SK-N-SH treated with all-trans-retinoic acid at 6 μM for 48 hours (cell line): ENCODE data around the gene RTL3.

ENCODE experiments used
- ATAC-seq: fragments of 200-7000 bp; cut with Tn5 transposase; 3 replicates; pipeline ENCODE4 v1.9.1; 2020; ENCODE audit warnings: mild to moderate bottlenecking, moderate library complexity
- ARNTL ChIP-seq: fragments of 450-650 bp; formaldehyde crosslinking; IDR thresholded peaks from 2 replicates; pipeline ENCODE4 v1.5.0; 2020; ENCODE audit warnings: low read depth, mild to moderate bottlenecking, moderate library complexity, borderline replicate concordance
- BACH2 ChIP-seq: fragments of 250-450 bp; sonication (Bioruptor Pico); IDR thresholded peaks from 2 replicates; pipeline ENCODE4 v1.9.0; 2021; ENCODE audit warnings: mild to moderate bottlenecking, borderline replicate concordance
- CSDC2 ChIP-seq: fragments of 250-450 bp; sonication (Bioruptor Pico); IDR thresholded peaks from 2 replicates; pipeline ENCODE4 v1.5.0; 2020; ENCODE audit warnings: mild to moderate bottlenecking, moderate library complexity
- ESRRG ChIP-seq: fragments of 250-450 bp; sonication (Bioruptor Pico); IDR thresholded peaks from 2 replicates; pipeline ENCODE4 v1.6.1; 2021; ENCODE audit warnings: mild to moderate bottlenecking
- GLIS3 ChIP-seq: fragments of 250-450 bp; sonication (Bioruptor Pico); IDR thresholded peaks from 2 replicates; pipeline ENCODE4 v1.5.0; 2020; ENCODE audit warnings: mild to moderate bottlenecking, moderate library complexity
- ISL1 ChIP-seq: fragments of 250-450 bp; sonication (Bioruptor Pico); IDR thresholded peaks from 2 replicates; pipeline ENCODE4 v2.1.2; 2022; ENCODE audit warnings: mild to moderate bottlenecking, moderate library complexity
- OSR1 ChIP-seq: fragments of 250-450 bp; sonication (Bioruptor Pico); IDR thresholded peaks from 2 replicates; pipeline ENCODE4 v1.8.0; 2022; ENCODE audit warnings: moderate library complexity, mild to moderate bottlenecking, inconsistent platforms
- PPARA ChIP-seq: fragments of 250-450 bp; sonication (Bioruptor Pico); IDR thresholded peaks from 2 replicates; pipeline ENCODE4 v1.5.0; 2020; ENCODE audit warnings: mild to moderate bottlenecking, borderline replicate concordance
- RARB ChIP-seq: fragments of 250-450 bp; sonication (Bioruptor Pico); IDR thresholded peaks from 2 replicates; pipeline ENCODE4 v1.8.0; 2021; ENCODE audit warnings: mild to moderate bottlenecking, moderate library complexity
- SNAI2 ChIP-seq: fragments of 250-450 bp; sonication (Bioruptor Pico); IDR thresholded peaks from 2 replicates; pipeline ENCODE4 v1.5.0; 2020; ENCODE audit warnings: mild to moderate bottlenecking, moderate library complexity
- TCF4 ChIP-seq: fragments of 250-450 bp; sonication (Bioruptor Pico); IDR thresholded peaks from 2 replicates; pipeline ENCODE4 v1.8.0; 2021; ENCODE audit warnings: mild to moderate bottlenecking, moderate library complexity, borderline replicate concordance
- TOX ChIP-seq: fragments of 250-450 bp; sonication (Bioruptor Pico); IDR thresholded peaks from 2 replicates; pipeline ENCODE4 v1.8.0; 2021; ENCODE audit warnings: mild to moderate bottlenecking, moderate library complexity, borderline replicate concordance
- ZC3H10 ChIP-seq: fragments of 250-450 bp; sonication (Bioruptor Pico); IDR thresholded peaks from 2 replicates; pipeline ENCODE4 v1.5.1; 2021; ENCODE audit warnings: mild to moderate bottlenecking, moderate library complexity
- ZFP3 ChIP-seq: fragments of 250-450 bp; sonication (Bioruptor Pico); IDR thresholded peaks from 2 replicates; pipeline ENCODE4 v1.5.0; 2020; ENCODE audit warnings: mild to moderate bottlenecking, moderate library complexity
- ZFP30 ChIP-seq: fragments of 450-650 bp; formaldehyde crosslinking; IDR thresholded peaks from 2 replicates; pipeline ENCODE4 v1.5.0; 2022; ENCODE audit warnings: mild to moderate bottlenecking, moderate library complexity
- ZNF565 ChIP-seq: fragments of 450-650 bp; formaldehyde crosslinking; conservative IDR thresholded peaks from 2 replicates; pipeline ENCODE4 v1.5.0; 2020; ENCODE audit warnings: low read depth, mild to moderate bottlenecking, moderate library complexity
- ZNF70 ChIP-seq: fragments of 450-650 bp; formaldehyde crosslinking; IDR thresholded peaks from 2 replicates; pipeline ENCODE4 v1.5.0; 2020; ENCODE audit warnings: mild to moderate bottlenecking, moderate library complexity
- ZNF8 ChIP-seq: fragments of 450-650 bp; formaldehyde crosslinking; IDR thresholded peaks from 2 replicates; pipeline ENCODE4 v1.5.0; 2020; ENCODE audit warnings: mild to moderate bottlenecking, moderate library complexity
- TF ChIP-seq, protein P1 (sequence below): fragments of 250-450 bp; sonication (Bioruptor Pico); IDR thresholded peaks from 2 replicates; pipeline ENCODE4 v1.5.1; 2021; ENCODE audit warnings: mild to moderate bottlenecking, moderate library complexity
- TF ChIP-seq, protein P2 (sequence below): fragments of 250-450 bp; sonication (Bioruptor Pico); IDR thresholded peaks from 2 replicates; pipeline ENCODE4 v1.5.0; 2020; ENCODE audit warnings: mild to moderate bottlenecking, moderate library complexity
- TF ChIP-seq, protein P3 (sequence below): fragments of 250-450 bp; sonication (Bioruptor Pico); IDR thresholded peaks from 2 replicates; pipeline ENCODE4 v1.5.1; 2020; ENCODE audit warnings: low read depth, mild to moderate bottlenecking, moderate library complexity
- TF ChIP-seq, protein P4 (sequence below): fragments of 250-450 bp; sonication (Bioruptor Pico); IDR thresholded peaks from 2 replicates; pipeline ENCODE4 v1.8.0; 2020; ENCODE audit warnings: mild to moderate bottlenecking, moderate library complexity, borderline replicate concordance

The RTL3 gene

DNA sequence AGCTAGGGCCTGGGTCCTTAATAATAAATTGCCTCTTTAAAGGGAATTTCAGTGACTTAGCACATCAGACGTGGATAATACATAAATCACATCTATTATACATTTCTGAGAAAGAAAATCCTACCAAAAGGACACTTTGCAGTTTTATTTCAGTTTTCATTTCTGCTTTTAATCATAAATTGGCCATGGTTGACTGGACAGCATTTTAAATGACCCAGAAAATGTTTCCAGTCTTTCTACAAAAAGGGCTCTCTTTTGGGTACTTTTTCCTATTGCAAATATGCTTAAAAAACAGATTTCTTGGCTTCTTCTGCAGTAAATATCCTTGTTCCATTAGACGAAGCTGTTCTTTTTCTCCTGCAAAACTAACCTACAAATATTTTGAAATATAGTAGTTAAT lies 46.9 kb upstream of the RTL3 start:
- no peak for ATAC-seq
- TF ChIP-seq ZNF565 (CRISPR knock-in tag) = no peak
- TF ChIP-seq TCF4 (CRISPR knock-in tag) = no peak
- no peak for TF ChIP-seq BACH2 (CRISPR knock-in tag)
- TF ChIP-seq SNAI2 = no peak
- TF ChIP-seq ZNF70 = no peak
- TF ChIP-seq ARNTL (CRISPR knock-in tag) = no peak
- TF ChIP-seq RARB (CRISPR knock-in tag) = no peak
- no peak for TF ChIP-seq ZNF8 (CRISPR knock-in tag)
- TF ChIP-seq PPARA (CRISPR knock-in tag) = no peak
- no peak for TF ChIP-seq CSDC2
- TF ChIP-seq, protein P1, sequence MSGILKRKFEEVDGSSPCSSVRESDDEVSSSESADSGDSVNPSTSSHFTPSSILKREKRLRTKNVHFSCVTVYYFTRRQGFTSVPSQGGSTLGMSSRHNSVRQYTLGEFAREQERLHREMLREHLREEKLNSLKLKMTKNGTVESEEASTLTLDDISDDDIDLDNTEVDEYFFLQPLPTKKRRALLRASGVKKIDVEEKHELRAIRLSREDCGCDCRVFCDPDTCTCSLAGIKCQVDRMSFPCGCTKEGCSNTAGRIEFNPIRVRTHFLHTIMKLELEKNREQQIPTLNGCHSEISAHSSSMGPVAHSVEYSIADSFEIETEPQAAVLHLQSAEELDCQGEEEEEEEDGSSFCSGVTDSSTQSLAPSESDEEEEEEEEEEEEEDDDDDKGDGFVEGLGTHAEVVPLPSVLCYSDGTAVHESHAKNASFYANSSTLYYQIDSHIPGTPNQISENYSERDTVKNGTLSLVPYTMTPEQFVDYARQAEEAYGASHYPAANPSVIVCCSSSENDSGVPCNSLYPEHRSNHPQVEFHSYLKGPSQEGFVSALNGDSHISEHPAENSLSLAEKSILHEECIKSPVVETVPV (CRISPR knock-in tag) = no peak
- TF ChIP-seq, protein P2, sequence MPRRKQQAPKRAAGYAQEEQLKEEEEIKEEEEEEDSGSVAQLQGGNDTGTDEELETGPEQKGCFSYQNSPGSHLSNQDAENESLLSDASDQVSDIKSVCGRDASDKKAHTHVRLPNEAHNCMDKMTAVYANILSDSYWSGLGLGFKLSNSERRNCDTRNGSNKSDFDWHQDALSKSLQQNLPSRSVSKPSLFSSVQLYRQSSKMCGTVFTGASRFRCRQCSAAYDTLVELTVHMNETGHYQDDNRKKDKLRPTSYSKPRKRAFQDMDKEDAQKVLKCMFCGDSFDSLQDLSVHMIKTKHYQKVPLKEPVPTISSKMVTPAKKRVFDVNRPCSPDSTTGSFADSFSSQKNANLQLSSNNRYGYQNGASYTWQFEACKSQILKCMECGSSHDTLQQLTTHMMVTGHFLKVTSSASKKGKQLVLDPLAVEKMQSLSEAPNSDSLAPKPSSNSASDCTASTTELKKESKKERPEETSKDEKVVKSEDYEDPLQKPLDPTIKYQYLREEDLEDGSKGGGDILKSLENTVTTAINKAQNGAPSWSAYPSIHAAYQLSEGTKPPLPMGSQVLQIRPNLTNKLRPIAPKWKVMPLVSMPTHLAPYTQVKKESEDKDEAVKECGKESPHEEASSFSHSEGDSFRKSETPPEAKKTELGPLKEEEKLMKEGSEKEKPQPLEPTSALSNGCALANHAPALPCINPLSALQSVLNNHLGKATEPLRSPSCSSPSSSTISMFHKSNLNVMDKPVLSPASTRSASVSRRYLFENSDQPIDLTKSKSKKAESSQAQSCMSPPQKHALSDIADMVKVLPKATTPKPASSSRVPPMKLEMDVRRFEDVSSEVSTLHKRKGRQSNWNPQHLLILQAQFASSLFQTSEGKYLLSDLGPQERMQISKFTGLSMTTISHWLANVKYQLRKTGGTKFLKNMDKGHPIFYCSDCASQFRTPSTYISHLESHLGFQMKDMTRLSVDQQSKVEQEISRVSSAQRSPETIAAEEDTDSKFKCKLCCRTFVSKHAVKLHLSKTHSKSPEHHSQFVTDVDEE (CRISPR knock-in tag) = no peak
- TF ChIP-seq, protein P3, sequence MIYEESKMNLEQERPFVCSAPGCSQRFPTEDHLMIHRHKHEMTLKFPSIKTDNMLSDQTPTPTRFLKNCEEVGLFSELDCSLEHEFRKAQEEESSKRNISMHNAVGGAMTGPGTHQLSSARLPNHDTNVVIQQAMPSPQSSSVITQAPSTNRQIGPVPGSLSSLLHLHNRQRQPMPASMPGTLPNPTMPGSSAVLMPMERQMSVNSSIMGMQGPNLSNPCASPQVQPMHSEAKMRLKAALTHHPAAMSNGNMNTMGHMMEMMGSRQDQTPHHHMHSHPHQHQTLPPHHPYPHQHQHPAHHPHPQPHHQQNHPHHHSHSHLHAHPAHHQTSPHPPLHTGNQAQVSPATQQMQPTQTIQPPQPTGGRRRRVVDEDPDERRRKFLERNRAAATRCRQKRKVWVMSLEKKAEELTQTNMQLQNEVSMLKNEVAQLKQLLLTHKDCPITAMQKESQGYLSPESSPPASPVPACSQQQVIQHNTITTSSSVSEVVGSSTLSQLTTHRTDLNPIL (CRISPR knock-in tag) = no peak
- no peak for TF ChIP-seq ESRRG
- no peak for TF ChIP-seq ZFP30
- no peak for TF ChIP-seq ZC3H10
- no peak for TF ChIP-seq OSR1
- TF ChIP-seq ISL1 (CRISPR knock-in tag) = no peak
- TF ChIP-seq, all 23 proteins: peak for 0

DNA sequence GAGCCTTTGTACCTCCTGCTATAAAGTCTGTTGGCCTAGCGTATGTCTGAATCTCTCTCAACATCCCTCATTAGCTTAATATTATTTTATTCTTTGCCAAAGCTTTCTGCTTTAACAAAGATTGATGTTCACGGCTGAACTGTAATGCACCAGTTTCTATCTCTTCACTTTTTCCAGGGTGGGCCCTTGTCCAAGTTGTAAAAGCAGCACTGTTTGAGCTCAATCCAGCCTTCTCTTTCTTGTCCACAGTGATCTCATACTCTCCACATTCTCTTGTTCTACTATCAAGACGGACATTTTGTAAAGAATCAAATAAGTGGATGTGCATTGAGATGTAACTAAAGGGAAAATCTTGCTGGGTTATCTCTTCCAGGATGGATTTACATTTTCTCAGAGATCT lies 34.4 kb upstream of the RTL3 start:
- TF ChIP-seq ZNF8 (CRISPR knock-in tag) = no peak
- TF ChIP-seq, all 23 proteins: peak for 0
- no peak for ATAC-seq

DNA sequence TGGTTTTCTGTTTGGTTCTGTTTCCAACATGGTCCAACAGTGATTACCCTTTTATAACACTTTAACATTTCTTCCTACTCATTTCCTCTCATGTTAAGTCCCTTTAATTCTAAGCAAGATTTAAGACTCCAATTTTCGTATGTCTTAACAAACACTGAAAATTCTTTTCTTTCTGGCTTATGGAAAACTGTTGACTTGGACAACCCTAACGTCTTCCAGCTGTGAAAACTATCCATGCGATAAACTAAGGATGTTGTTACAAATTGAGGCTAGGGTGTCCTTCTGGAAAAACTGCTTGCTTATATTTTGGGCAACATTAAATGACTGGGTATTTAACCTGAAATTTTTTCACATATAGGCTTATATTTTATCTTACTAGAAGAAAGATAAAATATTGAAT lies 33.9 kb upstream of the RTL3 start:
- TF ChIP-seq BACH2 (CRISPR knock-in tag) (no peak), ISL1 (CRISPR knock-in tag) (no peak), ZNF70 (no peak), OSR1 (no peak)
- TF ChIP-seq, protein P3 (CRISPR knock-in tag) = no peak
- no peak for ATAC-seq

DNA sequence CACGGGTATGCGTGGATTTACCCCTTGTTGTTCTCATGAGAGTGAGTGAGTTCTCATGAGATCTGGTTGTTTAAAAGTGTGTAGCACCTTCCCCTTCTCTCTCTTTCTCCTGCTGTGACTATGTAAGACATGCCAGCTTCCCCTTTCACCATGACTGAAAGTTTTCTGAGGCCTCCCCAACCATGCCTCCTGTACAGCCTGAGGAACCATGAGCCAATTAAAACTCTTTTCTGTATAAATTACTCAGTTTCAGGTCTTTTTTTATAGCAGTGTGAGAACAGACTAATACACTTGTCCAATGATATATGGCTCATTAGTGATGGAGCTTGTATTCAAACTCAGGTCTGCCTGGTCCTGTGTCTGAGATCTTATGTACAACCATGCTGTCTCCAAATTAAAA lies 28.5 kb upstream of the RTL3 start:
- ATAC-seq = no peak
- TF ChIP-seq ZFP3 (CRISPR knock-in tag) (no peak), ZFP30 (no peak), BACH2 (CRISPR knock-in tag) (no peak), GLIS3 (no peak), TOX (CRISPR knock-in tag) (no peak), ZNF565 (CRISPR knock-in tag) (no peak), ZC3H10 (no peak), PPARA (CRISPR knock-in tag) (no peak), SNAI2 (no peak), RARB (CRISPR knock-in tag) (no peak), ZNF8 (CRISPR knock-in tag) (no peak)
- TF ChIP-seq, protein P4, sequence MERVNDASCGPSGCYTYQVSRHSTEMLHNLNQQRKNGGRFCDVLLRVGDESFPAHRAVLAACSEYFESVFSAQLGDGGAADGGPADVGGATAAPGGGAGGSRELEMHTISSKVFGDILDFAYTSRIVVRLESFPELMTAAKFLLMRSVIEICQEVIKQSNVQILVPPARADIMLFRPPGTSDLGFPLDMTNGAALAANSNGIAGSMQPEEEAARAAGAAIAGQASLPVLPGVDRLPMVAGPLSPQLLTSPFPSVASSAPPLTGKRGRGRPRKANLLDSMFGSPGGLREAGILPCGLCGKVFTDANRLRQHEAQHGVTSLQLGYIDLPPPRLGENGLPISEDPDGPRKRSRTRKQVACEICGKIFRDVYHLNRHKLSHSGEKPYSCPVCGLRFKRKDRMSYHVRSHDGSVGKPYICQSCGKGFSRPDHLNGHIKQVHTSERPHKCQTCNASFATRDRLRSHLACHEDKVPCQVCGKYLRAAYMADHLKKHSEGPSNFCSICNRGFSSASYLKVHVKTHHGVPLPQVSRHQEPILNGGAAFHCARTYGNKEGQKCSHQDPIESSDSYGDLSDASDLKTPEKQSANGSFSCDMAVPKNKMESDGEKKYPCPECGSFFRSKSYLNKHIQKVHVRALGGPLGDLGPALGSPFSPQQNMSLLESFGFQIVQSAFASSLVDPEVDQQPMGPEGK = no peak
- TF ChIP-seq, protein P2 (CRISPR knock-in tag) = no peak
